KBM-7 (cell line): Measurements from ENCODE around the gene BMERB1.
"Not testable (repeated sequence)": the region's sequence is repeated elsewhere in the genome, so short reads cannot be mapped to it uniquely, and the experiment has no call there.

ENCODE experiments used
- DNase-seq: peaks from one replicate; pipeline ENCODE4 v3.0.0-alpha.2; 2015
- in situ Hi-C: fragments of 300-500 bp; cut with MboI; formaldehyde crosslinking; loops from 2 replicates; pipeline ENCODE4 v1.14.3; 2020; ENCODE audit warnings: low sequenced_read_pairs, low pct_unique_long_range_greater_than_20kb, mixed read lengths

The BMERB1 gene

DNA sequence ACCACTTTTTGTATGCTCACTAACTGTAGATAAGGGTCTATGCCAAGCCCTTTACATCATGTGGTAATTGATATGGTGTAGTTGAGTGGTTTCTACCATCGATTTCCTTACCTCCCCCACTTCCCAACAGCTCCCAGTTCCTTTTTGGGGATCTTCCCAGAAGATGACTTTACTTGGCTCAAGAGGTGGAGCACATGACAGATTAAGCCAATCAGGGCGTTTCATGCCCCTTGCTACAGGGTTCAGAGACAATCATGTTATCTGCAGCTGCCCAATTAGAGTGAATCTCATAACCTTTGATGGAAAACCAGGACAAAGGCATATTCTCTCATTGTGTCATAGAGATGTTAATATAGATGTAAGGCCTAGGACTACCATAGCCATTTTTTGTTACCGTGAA lies 16.2 kb upstream of the BMERB1 start:
- in situ Hi-C loops: no loop called here
- DNase-seq: no peak

DNA sequence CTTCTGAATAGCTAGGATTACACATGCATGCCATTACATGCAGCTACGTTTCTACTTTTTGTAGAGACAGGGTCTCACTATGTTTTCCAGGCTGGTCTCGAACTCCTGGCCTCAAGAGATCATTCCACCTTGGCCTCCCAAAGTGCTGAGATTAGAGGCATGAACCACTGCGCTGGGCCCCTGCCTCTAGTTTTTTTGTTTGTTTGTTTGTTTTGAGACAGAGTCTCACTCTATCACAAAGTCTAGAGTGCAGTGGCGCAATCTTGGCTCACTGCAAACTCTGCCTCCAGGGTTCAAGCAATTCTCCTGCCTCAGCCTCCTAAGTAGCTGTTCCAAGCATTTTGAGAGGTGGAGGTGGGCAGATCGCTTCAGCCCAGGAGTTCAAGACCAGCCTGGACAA lies 12.7 kb upstream of the BMERB1 start:
- in situ Hi-C loops, DNase-seq: not testable (repeated sequence)

DNA sequence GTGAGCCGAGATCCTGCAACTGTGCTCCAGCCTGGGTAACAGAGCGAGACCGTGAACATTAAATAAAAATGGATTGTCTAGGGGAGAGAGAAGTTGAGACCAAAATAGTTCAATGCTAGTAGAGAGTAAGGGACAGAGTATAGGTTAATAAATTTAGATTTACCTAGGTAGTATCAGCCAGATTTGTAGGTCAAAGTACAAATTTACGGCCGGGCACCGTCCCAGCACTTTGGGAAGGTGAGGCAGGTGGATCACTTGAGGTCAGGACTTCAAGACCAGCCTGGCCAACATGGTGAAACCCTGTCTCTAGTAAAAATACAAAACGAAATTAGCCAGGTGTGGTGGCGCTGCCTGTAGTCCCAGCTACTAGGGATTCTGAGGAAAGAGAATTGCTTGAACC lies 12.2 kb upstream of the BMERB1 start:
- no peak for DNase-seq
- in situ Hi-C loops: no loop called here

DNA sequence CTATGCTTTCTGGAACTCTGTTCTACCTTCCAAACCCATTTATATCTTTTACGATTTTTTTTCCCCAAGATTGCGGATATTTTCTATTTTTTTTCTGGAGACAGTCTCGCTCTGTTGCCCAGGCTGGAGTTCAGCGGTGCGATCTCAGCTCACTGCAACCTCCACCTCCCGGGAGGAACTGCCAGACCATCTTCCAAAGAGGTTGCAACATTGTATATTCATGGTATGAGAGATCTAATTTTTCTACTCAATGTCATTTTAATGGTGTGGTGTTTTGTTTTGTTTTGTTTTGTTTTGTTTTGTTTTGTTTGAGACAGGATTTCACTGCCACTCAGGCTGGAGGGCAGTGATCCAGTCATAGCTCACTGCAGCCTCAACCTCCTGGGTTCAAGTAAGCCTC lies 8.5 kb upstream of the BMERB1 start:
- in situ Hi-C loops: no loop called here

DNA sequence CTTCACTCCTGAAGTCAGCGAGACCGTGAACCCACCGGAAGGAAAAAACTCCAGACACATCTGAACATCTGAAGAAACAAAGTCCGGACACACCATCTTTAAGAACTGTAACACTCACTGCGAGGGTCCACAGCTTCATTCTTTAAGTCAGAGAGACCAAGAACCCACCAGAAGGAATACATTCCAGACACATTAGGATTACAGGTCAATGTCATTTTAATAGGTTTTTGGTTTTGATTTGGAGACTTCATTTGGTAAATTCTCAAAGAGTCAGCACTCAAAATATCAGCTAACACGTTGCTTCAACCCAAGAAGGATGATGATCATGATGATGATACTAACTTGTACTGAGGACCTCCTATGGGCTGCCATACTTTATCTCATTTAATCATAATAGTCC lies 7.6 kb upstream of the BMERB1 start:
- in situ Hi-C loops: no loop called here
- no peak for DNase-seq

More for the DNA sequence above, 8.5 kb upstream of the BMERB1 start:
- DNase-seq: no peak

DNA sequence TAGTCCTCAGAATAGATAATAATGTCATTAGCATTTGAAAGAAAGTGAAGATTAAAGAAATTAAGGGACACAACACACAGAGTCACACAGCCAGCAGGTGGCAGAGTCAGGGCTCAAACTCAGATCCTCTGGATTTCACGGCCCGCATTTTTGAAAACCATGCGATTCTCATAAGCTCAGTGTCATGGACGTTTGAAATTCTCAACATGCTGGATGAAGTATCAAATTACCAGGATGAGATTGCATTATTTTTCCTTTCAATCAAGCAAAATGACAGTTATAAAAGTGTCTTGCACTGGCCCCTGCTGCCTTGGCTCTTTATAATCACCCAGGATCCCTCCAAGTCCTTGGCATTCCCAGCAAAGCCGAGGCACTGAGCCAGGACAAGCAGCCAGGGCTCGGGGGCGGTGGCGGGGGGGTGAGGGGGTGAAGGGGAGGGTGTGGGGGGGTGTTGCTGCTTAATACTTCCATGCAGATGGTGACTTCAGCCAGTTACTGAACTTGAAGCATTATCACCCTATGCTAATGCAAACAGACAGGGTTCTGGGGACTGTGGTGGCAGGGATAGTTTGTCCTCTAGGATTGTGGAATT lies 6.6 kb upstream of the BMERB1 start:
- peak; percentile 32 for DNase-seq
- in situ Hi-C loops: no loop called here

DNA sequence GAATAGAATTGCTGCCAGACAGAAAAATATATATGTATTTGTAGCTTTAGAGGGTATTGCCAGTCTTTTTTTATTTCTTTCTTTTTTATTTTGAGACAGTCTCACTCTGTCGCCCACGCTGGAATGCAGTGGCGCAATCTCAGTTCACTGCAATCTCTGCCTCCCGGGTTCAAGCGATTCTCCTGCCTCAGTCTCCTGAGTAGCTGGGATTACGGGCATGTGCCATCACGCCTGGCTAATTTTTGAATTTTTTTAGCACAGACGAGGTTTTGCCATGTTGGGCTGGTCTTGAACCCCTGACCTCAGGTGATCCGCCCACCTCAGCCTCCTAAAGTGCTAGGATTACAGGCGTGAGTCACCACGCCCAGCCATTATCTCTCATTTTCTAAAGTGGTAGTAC lies 3.5 kb upstream of the BMERB1 start:
- in situ Hi-C loops, DNase-seq: not testable (repeated sequence)

DNA sequence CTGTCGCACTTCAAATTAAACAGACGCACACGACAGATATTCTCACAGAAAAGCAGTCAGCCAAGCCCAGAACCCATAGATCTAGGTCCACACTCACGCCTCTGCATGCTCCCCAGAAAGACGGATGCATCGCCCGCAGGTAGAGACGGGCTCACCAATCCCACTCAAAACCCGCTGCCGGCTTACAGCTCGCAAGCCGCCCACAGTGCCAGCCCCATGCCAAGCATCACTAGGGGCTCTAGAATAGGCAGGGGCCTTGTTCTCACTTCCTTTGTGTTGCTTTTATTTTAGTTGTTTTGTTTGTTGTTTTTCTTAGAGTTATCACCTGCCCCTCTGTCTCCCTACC lies 336 bp upstream of the BMERB1 start:
- in situ Hi-C loops: no loop called here
- no peak for DNase-seq

DNA sequence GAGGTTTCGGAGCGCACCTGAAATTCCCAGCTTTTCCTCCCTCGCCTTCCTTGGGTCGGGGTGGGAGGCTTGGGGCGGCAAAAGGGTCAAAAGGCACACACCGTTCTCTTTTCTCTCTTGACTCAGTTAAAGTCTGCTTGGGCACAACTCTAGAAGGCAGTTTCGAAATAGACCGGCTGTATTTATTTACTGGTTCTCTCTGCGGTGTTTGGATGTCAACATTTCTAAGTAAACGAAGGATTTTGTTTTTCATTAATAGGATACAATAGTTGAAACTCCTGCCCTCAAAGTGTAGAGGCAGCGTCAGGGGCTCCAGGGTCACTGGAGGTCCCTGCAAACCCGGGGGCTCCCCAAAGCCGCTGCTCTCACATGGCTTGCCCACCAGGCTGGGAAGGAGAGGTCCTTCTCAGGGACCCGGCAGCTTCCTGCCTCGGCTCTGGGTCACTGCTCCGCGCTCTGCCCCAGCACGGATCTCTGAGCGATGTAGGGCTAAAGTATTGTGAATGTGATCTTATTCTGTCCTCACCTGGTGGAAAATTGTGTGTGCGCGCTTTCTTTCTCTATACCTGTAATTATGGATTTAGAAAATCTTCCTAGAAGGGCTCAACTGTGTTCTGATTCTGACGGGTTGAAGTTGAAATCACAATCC lies 952 bp downstream of the BMERB1 start:
- in situ Hi-C loops: no loop called here
- DNase-seq: no peak

DNA sequence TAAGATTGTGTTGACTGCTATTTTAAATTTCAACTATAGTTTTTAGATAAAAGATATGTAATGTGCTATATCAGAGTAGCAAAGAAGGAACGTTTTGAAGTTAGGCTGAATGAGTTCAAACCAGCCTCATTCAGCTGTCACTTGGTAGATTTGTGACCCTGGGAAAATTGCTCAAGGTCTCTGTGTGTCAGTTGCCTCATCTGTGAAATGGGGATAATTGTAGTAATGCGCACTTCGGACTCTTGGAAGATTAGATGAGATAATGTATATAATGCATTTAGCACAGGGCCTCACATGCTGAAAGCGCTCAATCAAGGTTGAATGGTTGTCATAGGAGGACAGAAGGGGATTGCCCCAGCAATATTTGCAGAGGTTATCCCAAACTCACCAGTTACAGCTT lies 4.7 kb downstream of the BMERB1 start:
- in situ Hi-C loops: no loop called here

DNA sequence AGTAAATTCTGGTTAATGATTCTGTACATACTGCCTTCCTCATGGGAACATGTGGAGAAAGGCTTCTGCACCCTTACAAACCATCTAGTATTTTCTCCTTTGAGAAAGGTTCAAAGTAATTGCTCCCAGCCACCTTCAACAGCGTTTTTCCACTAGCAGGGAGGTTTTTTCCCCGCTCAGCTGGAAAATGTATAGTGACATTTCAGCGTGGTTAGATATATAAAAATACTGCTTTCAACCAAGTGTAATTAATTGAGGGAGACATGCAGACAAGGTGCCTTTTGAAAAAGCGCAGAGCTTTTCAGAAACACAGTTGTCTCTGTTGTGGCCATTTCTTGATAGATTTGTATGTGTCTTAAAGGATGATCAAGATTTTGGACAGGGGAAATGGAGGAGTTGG lies 5.1 kb downstream of the BMERB1 start:
- DNase-seq: no peak
- in situ Hi-C loops: no loop called here

More for the DNA sequence above, 4.7 kb downstream of the BMERB1 start:
- no peak for DNase-seq

DNA sequence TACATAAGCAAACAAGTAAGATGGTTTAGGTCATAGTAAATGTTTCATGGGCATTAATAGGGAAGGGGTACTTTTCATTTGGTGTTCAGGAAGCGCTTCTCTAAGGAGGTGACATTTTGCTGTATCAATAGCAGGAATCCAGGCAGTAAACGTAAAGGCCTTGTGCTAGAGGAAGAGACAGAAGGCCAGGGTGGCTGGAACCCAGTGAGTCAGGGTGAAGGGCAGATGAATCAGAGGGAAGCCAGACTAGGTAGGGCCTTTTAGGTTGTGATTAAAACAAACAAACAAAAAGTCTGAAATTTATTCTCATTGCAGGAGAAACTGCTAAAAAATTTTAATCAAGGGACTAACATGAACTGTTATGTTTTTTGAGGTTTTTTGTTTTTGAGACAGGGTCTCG lies 6.5 kb downstream of the BMERB1 start:
- no peak for DNase-seq
- in situ Hi-C loops: no loop called here

DNA sequence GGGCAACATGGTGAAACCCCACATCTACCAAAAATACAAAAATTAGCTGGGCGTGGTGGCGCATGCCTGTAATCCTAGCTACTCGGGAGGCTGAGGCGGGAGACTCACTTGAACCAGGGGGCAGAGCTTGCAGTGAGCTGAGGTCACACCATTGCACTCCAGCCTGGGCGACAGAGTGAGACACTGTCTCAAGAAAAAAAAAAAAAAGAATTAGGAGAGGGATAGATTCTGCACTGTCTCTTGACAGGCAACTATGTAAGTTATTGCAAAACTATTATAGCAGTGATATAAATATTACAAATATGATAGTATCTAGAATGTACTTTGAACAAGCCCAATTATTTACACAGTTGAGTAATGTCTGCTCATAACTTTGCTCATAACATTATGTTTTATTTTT lies 7.8 kb downstream of the BMERB1 start:
- DNase-seq, in situ Hi-C loops: not testable (repeated sequence)

DNA sequence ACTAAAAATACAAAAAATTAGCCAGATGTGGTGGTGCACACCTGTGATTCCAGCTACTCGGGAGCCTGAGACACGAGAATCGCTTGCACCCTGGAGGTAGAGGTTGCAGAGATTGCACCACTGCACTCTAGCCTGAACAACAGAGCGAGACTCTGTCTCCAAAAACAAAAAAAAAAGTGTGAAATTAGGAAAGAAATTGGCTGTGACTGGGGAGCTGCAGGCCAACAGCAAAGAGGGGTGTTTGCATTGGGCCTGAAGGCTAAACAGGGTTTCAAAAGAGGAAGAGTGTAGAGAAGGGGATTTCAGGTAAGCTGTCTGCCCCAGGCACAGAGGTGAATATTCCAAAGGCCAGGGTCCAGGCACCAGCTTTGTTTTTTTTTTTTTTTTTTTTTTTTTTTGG lies 9.4 kb downstream of the BMERB1 start:
- DNase-seq: no peak
- in situ Hi-C loops: no loop called here

DNA sequence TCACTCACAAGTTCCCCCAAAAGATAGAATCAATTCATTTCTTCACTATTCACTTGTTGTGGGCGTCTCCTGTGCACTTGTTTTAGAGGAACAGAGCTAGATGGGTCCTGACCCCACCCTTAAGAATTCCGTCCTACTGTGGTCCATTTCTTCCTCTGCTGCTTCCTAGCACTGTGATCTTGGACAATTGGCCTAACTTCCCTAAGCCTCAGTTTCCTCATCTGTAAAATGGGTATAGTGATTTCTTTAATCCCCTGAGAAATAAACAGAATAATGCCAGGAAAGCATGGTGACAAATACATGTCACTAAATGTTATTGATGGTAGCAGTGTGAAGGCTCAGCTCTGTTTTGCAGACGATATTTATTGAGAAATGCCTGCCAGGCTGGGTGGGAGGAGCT lies 9.9 kb downstream of the BMERB1 start:
- no peak for DNase-seq
- in situ Hi-C loops: no loop called here

DNA sequence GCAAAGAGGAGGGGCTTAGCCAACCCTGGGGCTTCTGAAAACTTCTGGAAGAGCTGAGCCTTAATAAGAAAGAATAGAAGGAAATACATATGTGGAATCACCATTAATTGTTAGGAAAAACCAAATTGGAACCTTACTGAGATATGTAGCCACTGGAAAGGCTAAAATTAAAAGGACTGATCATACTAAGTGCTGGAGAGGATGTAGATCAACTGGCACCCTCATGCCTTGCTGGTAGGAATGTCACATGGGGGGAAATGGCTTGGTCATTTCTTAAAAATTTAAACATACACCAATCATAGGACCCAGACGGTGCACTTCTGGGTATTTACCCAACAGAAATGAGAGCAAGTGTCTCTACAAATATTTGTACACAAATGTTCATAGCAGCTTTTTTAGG lies 11.1 kb downstream of the BMERB1 start:
- no peak for DNase-seq
- in situ Hi-C loops: no loop called here

DNA sequence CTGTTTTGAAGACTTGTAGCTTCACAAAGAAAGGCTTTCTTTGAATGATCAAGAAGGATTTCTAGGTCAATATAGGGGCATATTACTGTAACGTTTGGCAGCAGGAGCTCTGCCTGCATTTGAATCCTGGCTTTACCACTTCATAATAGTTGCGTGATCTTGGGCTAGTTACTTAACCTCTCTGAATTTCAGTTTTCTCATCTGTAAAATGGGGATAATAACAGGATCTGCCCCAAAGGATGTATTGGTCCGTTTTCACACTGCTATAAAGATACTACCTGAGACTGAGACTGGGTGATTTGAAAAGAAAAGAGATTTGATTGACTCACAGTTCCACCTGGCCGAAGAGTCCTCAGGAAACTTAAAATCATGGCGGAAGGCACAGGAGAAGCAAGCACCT lies 12.5 kb downstream of the BMERB1 start:
- DNase-seq: no peak
- in situ Hi-C loops: no loop called here

DNA sequence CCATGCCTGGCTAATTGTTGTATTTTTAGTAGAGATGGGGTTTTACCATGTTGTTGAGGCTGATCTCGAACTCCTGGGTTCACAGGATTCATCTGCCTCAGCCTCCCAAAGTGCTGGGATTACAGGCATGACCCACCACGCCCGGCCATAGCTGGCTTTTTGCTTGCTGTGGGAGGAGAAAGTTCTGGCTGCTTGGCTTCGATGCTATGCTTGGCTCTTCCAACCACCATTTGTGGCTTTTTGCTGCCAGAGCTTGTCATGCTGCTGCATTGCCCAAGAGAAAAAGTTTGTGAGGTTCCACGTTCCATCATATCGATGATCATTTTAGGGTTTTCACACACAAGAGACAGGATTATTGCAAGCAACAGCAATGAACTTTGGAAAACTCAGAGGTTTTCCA lies 16.2 kb downstream of the BMERB1 start:
- no peak for DNase-seq
- in situ Hi-C loops: no loop called here

DNA sequence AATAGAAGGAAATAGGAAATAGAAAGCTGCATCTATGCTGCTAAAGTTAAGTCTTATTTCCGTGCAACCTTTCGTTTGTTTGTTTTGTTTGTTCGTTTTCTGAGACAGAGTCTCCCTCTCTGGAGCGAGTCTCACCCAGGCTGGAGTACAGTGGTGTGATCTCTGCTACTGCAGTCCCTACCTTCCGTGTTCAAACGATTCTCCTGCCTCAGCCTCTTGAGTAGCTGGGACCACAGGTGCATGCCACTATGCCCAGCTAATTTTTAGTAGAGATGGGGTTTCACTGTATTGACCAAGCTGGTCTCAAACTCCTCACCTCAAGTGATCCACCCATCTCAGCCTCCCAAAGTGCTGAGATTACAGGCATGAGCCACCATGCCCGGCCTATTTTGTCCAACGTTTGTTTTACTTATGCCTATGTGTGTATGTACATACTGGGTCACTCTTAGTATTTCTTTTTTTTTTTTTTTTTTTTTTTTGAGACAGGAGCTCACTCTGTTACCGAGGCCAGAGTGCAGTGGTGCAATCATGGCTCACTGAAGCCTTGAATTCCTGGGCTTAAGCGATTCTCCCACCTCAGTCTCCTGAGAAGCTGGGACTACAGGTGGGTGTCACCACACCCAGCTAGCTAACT lies 16.8 kb downstream of the BMERB1 start:
- in situ Hi-C loops: no loop called here
- DNase-seq: no peak

DNA sequence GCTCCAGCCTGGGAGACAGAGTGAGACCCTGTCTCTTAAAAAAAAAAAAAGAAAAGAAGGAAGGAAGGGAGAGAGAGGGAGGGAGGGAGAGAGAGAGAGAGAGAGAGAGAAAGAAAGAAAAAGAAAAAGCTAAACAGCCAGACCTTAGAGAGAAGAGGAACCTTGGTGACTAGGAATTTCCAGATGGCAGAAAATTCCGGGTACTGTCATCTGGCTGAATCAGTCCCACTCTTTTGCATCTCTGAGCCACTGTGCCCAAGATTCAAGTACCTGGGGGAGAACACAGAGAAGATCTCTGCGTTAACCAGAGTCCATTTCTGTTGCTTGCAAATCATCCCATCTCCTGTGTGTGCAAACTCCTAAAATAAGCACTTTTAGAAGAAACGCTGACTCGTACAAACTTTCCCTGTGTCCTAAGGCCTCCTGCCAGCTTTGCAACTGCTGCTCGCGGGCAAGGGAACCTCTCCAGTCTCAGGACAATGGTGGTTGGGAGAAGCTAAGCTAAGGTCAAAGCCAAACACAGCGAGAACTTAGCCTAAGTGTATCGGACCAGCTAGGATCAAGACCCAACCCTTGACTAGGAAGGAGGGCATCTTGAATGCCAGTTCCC lies 18.0 kb downstream of the BMERB1 start:
- in situ Hi-C loops: no loop called here
- DNase-seq: no peak

DNA sequence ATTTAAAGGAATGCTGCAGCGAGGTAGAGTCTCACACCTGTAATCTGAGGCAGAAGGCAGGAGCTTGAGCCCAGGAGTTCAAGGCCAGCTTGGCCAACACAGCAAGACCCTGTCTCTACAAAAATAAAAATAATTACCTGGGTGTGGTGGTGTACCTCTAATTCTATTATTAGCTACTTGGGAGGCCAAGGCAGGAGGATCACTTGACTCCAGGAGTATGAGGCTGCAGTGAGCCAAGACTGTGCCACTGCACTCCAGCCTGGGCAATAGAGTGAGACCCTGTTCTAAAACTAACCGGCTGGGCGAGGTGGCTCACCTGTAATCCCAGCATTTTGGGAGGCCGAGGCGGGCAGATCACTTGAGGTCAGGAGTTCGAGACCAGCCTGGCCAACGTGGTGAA lies 18.9 kb downstream of the BMERB1 start:
- in situ Hi-C loops: not testable (repeated sequence)

More for the DNA sequence above, 18.9 kb downstream of the BMERB1 start:
- DNase-seq: not testable (repeated sequence)
